NB4 (cell line): Measurements from ENCODE around the gene OR51M1.

Experiments
- DNase-seq: peaks from one replicate; pipeline ENCODE4 v3.0.0; 2010; ENCODE audit warnings: low read depth
- H3K4me3 ChIP-seq: one replicate; pipeline ENCODE4 v1.5.1; 2011; ENCODE audit warnings: mild to moderate bottlenecking, low read depth, low read length, moderate library complexity
- CTCF ChIP-seq: IDR thresholded peaks from one replicate; pipeline ENCODE4 v1.5.1; 2012; ENCODE audit warnings: low read depth, low read length
- MAX ChIP-seq: IDR thresholded peaks from 2 replicates; pipeline ENCODE4 v1.6.1; 2011; ENCODE audit warnings: low read depth, low read length
- MYC ChIP-seq: IDR thresholded peaks from 2 replicates; pipeline ENCODE4 v1.6.1; 2011; ENCODE audit warnings: low read depth, low read length
- POLR2A ChIP-seq: IDR thresholded peaks from 2 replicates; pipeline ENCODE4 v1.6.1; 2011; ENCODE audit warnings: mild to moderate bottlenecking; ENCODE audit not compliant: insufficient read length; ENCODE audit errors: extremely low read depth

OR51M1 gene

GRCh38 chr11:5405173-5405572 is 21.6 kb downstream of the OR51M1 start:
- no peak for TF ChIP-seq MAX
- TF ChIP-seq POLR2A: no peak
- no peak for TF ChIP-seq CTCF
- TF ChIP-seq MYC: no peak
- no peak overlapping the region for H3K4me3 ChIP-seq
- no peak for DNase-seq

GRCh38 chr11:5420993-5421392 is 37.4 kb downstream of the OR51M1 start:
- no peak overlapping the region for H3K4me3 ChIP-seq
- no peak for DNase-seq
- no peak for TF ChIP-seq POLR2A
- TF ChIP-seq CTCF: no peak
- no peak for TF ChIP-seq MAX
- no peak for TF ChIP-seq MYC

GRCh38 chr11:5421811-5422210 is 38.2 kb downstream of the OR51M1 start, which contains the start of gene OR51Q1:
Gene OR51Q1, plus strand, starts transcription at chr11:5422111. Its CDS starts 90 bp downstream, at chr11:5422201.
- no peak for DNase-seq
- TF ChIP-seq MAX: no peak
- no peak for TF ChIP-seq POLR2A
- H3K4me3 ChIP-seq: no peak within 1 kb of the TSS

- no peak overlapping the region for H3K4me3 ChIP-seq
- TF ChIP-seq MYC (no peak), CTCF (no peak), POLR2A (no peak), MAX (no peak)
- DNase-seq: no peak
Observed at GRCh38 chr11:5423131-5423530, 39.5 kb downstream of the OR51M1 start.

GRCh38 chr11:5441414-5441813 is 57.8 kb downstream of the OR51M1 start, which contains the start of gene OR51I1:
Gene OR51I1, minus strand, starts transcription at chr11:5441514. Its CDS starts 0 bp downstream, at chr11:5441514.
- H3K4me3 ChIP-seq: no peak within 1 kb of the TSS
- no peak for TF ChIP-seq POLR2A
- no peak for TF ChIP-seq CTCF
- no peak for TF ChIP-seq MYC
- no peak for TF ChIP-seq MAX
- DNase-seq: no peak
